GM18951 (cell line): Measurements from ENCODE around the gene ENSA.
"Not testable (repeated sequence)": the region's sequence is repeated elsewhere in the genome, so short reads cannot be mapped to it uniquely, and the experiment has no call there.

ENCODE experiments used
- POLR2A ChIP-seq: IDR thresholded peaks from 4 replicates; pipeline ENCODE4 v1.6.1; 2011; ENCODE audit warnings: mild to moderate bottlenecking; ENCODE audit not compliant: insufficient read length, insufficient read depth; ENCODE audit errors: extremely low read depth
- in situ Hi-C: fragments of 300-500 bp; cut with MboI; formaldehyde crosslinking; loops from one replicate; pipeline ENCODE4 v1.12.0; 2022; ENCODE audit warnings: low sequenced_read_pairs, mixed read lengths, inconsistent platforms; ENCODE audit not compliant: unreplicated experiment

The ENSA gene, protein sequence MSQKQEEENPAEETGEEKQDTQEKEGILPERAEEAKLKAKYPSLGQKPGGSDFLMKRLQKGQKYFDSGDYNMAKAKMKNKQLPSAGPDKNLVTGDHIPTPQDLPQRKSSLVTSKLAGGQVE

DNA sequence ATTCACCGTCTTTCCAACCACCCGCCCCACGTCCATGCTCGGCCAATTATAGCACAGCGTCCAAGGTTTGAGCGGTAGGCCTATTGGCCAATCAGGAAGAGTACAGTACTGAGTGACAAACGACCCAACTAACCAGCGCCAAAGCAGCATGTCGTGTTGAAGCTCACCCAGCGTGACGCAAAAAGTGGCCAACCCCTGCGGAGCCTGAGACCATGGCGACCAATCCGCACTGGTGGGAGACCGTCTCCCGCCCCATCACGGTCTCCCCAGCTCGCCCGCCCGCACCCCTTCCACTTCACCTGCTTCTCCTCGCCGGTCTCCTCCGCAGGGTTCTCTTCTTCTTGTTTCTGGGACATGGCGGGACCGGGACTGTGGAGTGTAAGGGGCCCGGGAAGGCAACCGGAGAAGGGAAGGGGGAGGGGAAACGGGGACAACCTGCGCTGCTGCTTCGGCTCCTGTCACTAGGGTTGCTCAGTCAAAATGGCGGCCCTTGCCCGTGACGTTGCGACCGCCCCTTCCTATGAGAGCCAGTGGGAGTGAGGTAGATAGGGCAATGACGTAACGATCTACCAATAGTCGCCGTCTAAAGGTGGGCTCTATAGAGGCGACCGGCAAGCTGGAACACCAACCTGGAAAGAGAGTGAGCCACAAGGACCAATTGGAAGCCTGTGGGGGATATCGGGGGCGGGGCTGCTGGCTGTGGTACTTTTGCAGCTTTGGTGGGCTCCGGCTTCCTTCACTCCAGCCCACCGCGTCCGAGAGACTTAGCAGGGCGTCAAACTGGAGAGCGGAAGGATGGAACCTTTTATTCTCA lies at the start of gene ENSA:
TSS of gene ENSA (minus strand) at position 498 of the 814 bp plus-strand sequence. CDS start at position 356, 142 bp downstream.
- in situ Hi-C loops: no loop called here
- peak; percentile 65 for TF ChIP-seq POLR2A

DNA sequence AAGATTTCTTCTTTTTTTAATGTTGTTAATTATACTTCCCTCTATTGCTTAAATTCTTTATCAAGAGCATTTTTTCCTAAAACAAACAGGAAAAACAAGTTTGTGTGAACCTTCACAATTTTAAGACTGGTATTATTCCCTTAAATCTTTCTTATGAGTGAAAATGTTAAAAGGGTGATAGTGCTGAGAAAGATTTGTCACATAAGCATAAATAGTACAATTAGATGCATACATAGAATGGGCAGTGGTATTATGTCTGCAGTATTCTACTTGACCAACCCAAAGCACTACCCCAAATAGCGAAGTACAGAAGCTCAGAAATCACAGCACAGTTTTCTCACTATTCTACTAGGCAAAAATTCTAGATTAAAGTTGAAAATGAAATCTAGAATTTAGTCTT lies 49.6 kb upstream of the ENSA start:
- in situ Hi-C loops: no loop called here

DNA sequence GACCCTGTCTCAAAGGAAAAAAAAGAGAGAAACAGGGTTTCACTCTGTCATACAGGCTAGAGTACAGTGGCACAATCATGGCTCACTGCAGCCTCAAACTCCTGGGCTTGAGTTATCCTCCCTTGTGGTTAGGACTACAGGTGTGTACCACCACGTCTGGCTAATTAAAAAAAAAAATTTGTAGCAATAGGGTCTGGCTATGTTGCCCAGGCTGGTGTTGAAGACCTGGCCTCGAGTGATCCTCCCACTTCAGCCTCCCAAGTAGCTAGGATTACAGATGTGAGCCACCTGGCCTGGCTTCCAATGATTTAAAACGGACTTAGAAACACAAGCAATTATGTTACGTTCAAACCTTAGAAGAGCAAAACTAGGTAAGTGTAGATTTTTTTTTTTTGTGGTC lies 45.5 kb upstream of the ENSA start:
- in situ Hi-C loops: no loop called here
- no peak for TF ChIP-seq POLR2A

More for the DNA sequence above, 49.6 kb upstream of the ENSA start:
- no peak for TF ChIP-seq POLR2A

DNA sequence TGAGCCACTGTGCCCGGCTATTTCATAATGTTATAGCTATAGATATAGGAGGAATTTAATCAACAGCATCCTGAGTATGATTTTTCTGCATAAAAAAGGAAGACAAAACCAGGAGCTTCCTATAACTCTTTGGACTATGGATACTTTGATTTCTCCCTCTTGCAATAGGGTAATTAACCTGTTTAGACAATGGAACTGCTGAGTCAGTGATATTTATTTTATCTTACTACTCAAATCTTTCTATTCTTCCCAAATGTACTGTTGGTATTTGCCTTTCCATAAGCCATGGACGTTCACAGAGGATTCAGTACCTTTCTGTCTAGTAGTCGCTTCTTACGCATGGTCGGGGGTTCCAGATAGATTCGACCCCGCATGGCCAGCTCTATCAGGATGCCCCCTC lies 33.9 kb upstream of the ENSA start:
- TF ChIP-seq POLR2A: no peak
- in situ Hi-C loops: no loop called here

GRCh38 chr1:150662811-150663210 lies 33.4 kb upstream of the ENSA start:
- in situ Hi-C loops: no loop called here
- TF ChIP-seq POLR2A: no peak

- TF ChIP-seq POLR2A: no peak
- in situ Hi-C loops: no loop called here
Measured at GRCh38 chr1:150661156-150661555, 31.7 kb upstream of the ENSA start.

DNA sequence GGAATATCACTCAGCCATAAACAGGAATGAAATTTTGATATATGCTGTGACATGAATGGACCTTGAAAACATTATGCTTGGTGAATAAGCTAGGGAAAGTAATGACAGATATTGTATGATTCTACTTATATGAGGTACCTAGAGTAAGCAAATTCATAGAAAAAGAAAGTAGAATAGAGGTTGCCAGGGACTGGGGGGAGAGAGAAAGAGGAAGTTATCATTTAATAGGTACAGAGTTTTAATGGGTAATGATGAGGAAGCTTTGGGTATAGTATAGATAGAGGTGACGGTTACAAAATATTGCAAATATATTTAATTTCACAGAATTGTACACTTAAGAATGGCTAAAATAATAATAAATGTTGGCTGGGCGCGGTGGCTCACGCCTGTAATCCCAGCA lies 31.2 kb upstream of the ENSA start:
- no peak for TF ChIP-seq POLR2A
- in situ Hi-C loops: no loop called here

DNA sequence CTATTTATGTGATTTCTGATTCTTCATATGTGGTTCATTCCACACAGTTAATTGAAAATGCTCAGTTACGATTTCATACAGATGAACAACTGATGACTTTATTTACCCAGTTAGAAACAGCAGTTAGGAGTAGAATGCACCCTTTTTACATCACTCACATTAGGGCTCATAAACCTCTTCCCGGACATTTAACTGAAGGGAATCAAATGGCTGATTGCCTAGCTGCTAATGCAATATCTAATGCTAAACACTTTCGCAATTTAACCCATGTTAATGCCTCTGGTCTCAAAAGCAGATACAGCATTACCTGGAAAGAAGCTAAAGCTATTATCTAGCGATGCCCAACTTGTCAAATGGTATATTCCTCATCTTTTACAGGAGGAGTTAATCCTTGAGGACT lies 27.7 kb upstream of the ENSA start:
- in situ Hi-C loops: not testable (repeated sequence)

- in situ Hi-C loops: not testable (repeated sequence)
Measured at GRCh38 chr1:150654635-150655034, 25.2 kb upstream of the ENSA start.

DNA sequence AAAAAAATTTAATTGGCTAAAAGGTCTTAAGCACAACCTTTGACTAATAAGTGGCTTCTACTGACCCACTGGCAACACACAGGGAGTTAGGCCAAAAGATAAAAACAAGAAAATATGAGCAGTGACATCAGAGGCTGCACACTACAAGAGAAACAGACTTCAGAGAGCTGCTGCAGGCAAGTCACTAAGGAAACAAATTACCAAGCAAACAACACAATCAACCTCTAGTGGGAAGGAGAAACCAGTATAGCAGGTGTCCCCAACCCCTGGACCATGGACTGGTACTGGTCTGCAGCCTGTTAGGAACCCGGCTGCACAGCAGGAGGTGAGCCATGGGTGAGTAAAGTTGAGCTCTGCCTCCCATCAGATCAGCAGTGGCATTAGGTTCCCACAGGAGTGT lies 20.8 kb upstream of the ENSA start:
- TF ChIP-seq POLR2A: no peak
- in situ Hi-C loops: no loop called here

GRCh38 chr1:150649441-150650075 lies 20.1 kb upstream of the ENSA start:
- in situ Hi-C loops: no loop called here
- no peak for TF ChIP-seq POLR2A

DNA sequence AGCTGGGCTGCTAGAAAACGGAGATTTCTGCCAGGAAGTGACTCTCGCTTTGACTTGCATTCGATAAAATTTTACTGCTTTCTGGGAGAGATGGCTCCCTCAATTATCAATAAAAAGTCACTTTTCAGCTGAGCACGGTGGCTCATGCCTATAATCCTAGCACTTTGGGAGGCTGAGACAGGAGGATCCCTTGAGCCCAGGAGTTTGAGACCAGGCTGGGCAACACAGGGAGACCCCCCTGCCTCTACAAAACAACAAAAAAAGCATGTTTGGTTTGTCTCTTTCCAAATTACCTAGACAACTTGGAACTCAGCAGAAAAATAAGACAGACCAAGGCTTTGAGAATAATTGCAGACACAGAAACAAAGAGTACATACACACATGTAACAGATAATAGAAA lies 12.9 kb upstream of the ENSA start:
- in situ Hi-C loops: no loop called here
- TF ChIP-seq POLR2A: no peak

- in situ Hi-C loops: not testable (repeated sequence)
Measured at GRCh38 chr1:150641126-150641815, 11.9 kb upstream of the ENSA start.

DNA sequence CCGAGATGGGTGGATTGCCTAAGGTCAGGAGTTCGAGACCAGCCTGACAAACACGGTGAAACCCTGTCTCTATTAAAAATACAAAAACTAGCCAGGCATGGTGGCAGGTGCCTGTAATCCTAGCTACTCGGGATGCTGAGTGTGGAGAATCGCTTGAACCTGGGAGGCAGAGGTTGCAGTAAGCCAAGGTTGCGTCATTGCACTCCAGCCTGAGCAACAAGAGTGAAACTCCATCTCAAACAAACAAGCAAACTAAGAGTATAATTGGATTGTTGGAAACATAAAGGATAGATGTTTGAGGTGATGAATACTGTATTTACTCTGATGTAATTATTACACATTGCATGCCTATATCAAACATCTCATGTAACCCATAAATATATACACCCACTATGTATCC lies 9.0 kb upstream of the ENSA start:
- in situ Hi-C loops: not testable (repeated sequence)

- in situ Hi-C loops: not testable (repeated sequence)
Measured at GRCh38 chr1:150634839-150635622, 5.6 kb upstream of the ENSA start.
